ENCODE measurements around the gene RASA3.

GRCh38 chr13:113972451-113973217 lies 159.8 kb downstream of the RASA3 start:
- no peak for TF ChIP-seq TBP (IDR thresholded peaks at IDR 0.05; ENCODE audit: low read depth, low read length)
- no peak for TF ChIP-seq CTCF (IDR thresholded peaks at IDR 0.05; ENCODE audit: control extremely low read depth in 1 of 3, insufficient read depth in 1 of 3, low read depth in 1 of 3, low read length in 3 of 3)
- no peak for TF ChIP-seq EGR1 (IDR thresholded peaks at IDR 0.05; ENCODE audit: borderline replicate concordance, low read depth, low read length)
- no peak for TF ChIP-seq TAF1 (IDR thresholded peaks at IDR 0.05; ENCODE audit: low read depth, low read length)
